IMR-90 (cell line): ENCODE measurements around the gene MEIKIN.

Source experiments
- BHLHE40 ChIP-seq: fragments of 150-350 bp; IDR thresholded peaks from 2 replicates; pipeline ENCODE4 v1.6.1; 2016; ENCODE audit warnings: mild to moderate bottlenecking, low read depth, low read length
- CTCF ChIP-seq: conservative IDR thresholded peaks from 2 replicates; pipeline ENCODE4 v1.5.1; 2012; ENCODE audit warnings: mild to moderate bottlenecking, low read depth, low read length, improper control_type of control experiment
- FOS ChIP-seq: fragments of 150-350 bp; IDR thresholded peaks from 2 replicates; pipeline ENCODE4 v1.6.1; 2016; ENCODE audit warnings: low read depth, low read length
- MAFK ChIP-seq: IDR thresholded peaks from 2 replicates; pipeline ENCODE4 v1.6.1; 2012; ENCODE audit warnings: low read depth, low read length, improper control_type of control experiment
- POLR2A ChIP-seq: IDR thresholded peaks from 2 replicates; pipeline ENCODE4 v1.6.1; 2012; ENCODE audit warnings: mild to moderate bottlenecking, low read depth, low read length
- RAD21 ChIP-seq: IDR thresholded peaks from 2 replicates; pipeline ENCODE4 v1.6.1; 2012; ENCODE audit warnings: low read length, improper control_type of control experiment

- TF ChIP-seq MAFK (no peak), POLR2A (no peak), CTCF (no peak), RAD21 (no peak), BHLHE40 (no peak), FOS (no peak)
Observed at GRCh38 chr5:131857388-131857787, 88.1 kb downstream of the MEIKIN start.
